HG02571 (cell line): Measurements from ENCODE around the gene SLC25A1.

ENCODE experiments used
- ATAC-seq: cut with Tn5 transposase; IDR thresholded peaks from one replicate; pipeline ENCODE4 v1.9.1; 2021; ENCODE audit warnings: mild to moderate bottlenecking, moderate library complexity; ENCODE audit not compliant: unreplicated experiment

SLC25A1 gene

DNA sequence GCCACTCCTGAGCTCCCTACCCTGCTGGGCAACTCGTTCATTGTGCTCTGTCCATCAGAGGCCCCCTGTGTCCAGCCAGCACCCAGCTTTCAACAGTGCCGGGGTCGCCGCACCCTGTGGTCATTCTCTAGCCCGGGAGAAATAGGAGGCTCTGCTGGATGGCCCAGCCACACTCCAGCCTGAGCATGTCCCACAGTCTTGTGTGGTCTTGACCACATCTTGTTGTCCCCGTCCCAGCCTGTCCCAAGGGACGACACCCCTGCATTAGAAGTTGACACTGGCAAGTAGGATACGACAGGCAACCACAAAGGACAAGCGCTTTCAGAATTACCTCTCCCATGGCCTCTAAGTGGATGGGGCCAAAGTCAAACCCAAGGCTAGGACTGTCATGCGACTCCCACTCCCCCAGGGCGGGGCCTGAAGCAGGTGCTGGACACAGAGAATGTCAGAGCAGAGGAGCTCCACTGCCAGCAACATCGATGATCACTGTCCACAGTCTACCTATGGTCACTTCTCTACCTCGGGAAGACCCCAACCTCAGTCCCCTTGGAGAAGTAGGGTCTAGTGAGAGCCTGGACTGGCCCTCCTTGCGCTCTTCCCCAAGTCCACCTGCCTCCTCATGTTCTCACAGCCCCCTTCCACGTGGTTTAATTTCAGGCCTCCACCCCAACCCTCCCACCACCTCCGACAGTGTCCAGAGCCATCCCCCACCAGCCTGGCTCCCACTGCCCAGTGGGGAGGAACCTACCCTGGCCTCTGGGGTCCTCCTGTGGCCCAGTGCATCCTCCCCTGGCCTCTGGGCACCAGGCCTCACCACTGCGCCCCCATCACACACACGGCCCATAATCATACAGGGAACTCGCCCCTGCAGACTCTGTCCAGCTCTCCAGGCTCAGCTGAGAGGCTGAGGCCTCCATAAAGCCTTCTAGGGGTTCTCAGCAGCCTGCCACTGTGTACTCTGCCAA is 51.9 kb downstream of the SLC25A1 start:
- ATAC-seq = no peak
